Tracheal epithelial cell (primary cell): ENCODE measurements around the gene ZNF331. TPM values are rescaled to one million over a fixed set of nuclear protein-coding genes. Genes with fewer than 3 reads are reported as not detected.

Source experiments
- total RNA-seq: library from RNA; depleted of rRNA; stranded (reverse); fragments of >200 nt; gene quantifications from 2 replicates; pipeline ENCODE4 v1.2.1, GENCODE V29; 2014

The ZNF331 gene
- total RNA-seq, result 4.8 and 7.0 TPM in 2 replicates

GRCh38 chr19:53537521-53538377 lies at the start of gene ZNF331:
TSS of gene ZNF331 (plus strand) at chr19:53538145. CDS start at chr19:53569377, 31,232 bp downstream.

Other genes starting within 250 kb of the ZNF331 start
- gene ZNF845, start 204.4 kb upstream of the ZNF331 start, total RNA-seq, result 8.9 and 11.5 TPM in 2 replicates
- gene ZNF525, start 172.4 kb upstream of the ZNF331 start, total RNA-seq, result 17.7 and 20.2 TPM in 2 replicates
- gene ZNF765, start 143.0 kb upstream of the ZNF331 start, total RNA-seq, result 12.1 and 12.8 TPM in 2 replicates
- gene ZNF761, start 106.2 kb upstream of the ZNF331 start, total RNA-seq, result 10.8 and 13.2 TPM in 2 replicates
- 3.4 and 3.8 TPM in 2 replicates for gene ZNF813, start 70.4 kb upstream of the ZNF331 start, total RNA-seq
- not detected in 2 replicates for gene DPRX, start 93.9 kb downstream of the ZNF331 start, total RNA-seq